Ovary (tissue), 3 donors: ENCODE results near the gene CEP350.
"Not testable (repeated sequence)": the region's sequence is repeated elsewhere in the genome, so short reads cannot be mapped to it uniquely, and the experiment has no call there.

ENCODE experiments used
- CTCF ChIP-seq, 3 donors: fragments of 450-650 bp in 2 of 3; fragments of 200-600 bp in 1 of 3; IDR thresholded peaks; one replicate each; pipeline versions ENCODE4 v1.5.1 to v1.8.0; 2016 to 2022; ENCODE audit warnings: antibody characterized with exemption in 3 of 3, mild to moderate bottlenecking in 1 of 3
- EP300 ChIP-seq: sonication (generic); formaldehyde crosslinking; IDR thresholded peaks from one replicate; pipeline ENCODE4 v1.6.1; 2017; ENCODE audit warnings: antibody characterized with exemption
- donor health status: DM: no; HTN: no; CAD: no.

GRCh38 chr1:180133688-180134087 lies 179.1 kb downstream of the CEP350 start:
- TF ChIP-seq EP300; CTCF (IDR thresholded peaks at IDR 0.05): not testable (repeated sequence)
